RWPE2 (cell line): ENCODE data around the gene HAPLN3.
"Not testable (repeated sequence)": the region's sequence is repeated elsewhere in the genome, so short reads cannot be mapped to it uniquely, and the experiment has no call there.

ENCODE experiments used
- ATAC-seq: fragments of 200-7000 bp; cut with Tn5 transposase; 3 replicates; pipeline ENCODE4 v1.9.1; 2021; ENCODE audit warnings: low read depth
- DNase-seq: peaks from one replicate; pipeline ENCODE4 v3.0.0-alpha.2; 2020; ENCODE audit warnings: low spot score
- H3K27ac ChIP-seq: fragments of 450-650 bp; 2 replicates; pipeline ENCODE4 v1.5.1; 2017; ENCODE audit warnings: mild to moderate bottlenecking; ENCODE audit not compliant: poor library complexity, severe bottlenecking
- H3K27me3 ChIP-seq: fragments of 250-450 bp; sonication (Bioruptor Pico); 2 replicates; pipeline ENCODE4 v1.5.1; 2021; ENCODE audit warnings: mild to moderate bottlenecking, moderate library complexity; ENCODE audit not compliant: insufficient read depth, poor library complexity, severe bottlenecking
- H3K36me3 ChIP-seq: fragments of 250-450 bp; sonication (Bioruptor Pico); 2 replicates; pipeline ENCODE4 v1.5.1; 2020; ENCODE audit warnings: low read depth, mild to moderate bottlenecking, moderate library complexity
- H3K4me1 ChIP-seq: fragments of 250-450 bp; sonication (Bioruptor Pico); 2 replicates; pipeline ENCODE4 v1.5.1; 2021; ENCODE audit warnings: mild to moderate bottlenecking, moderate library complexity; ENCODE audit not compliant: insufficient read depth, poor library complexity, severe bottlenecking
- H3K4me3 ChIP-seq: fragments of 250-450 bp; sonication (Bioruptor Pico); 2 replicates; pipeline ENCODE4 v1.5.1; 2021; ENCODE audit warnings: mild to moderate bottlenecking, moderate library complexity; ENCODE audit not compliant: severe bottlenecking
- H3K9me3 ChIP-seq: fragments of 250-450 bp; sonication (Bioruptor Pico); 2 replicates; pipeline ENCODE4 v1.5.1; 2021; ENCODE audit warnings: mild to moderate bottlenecking, moderate library complexity; ENCODE audit not compliant: severe bottlenecking
- CTCF ChIP-seq: fragments of 450-650 bp; IDR thresholded peaks from one replicate; pipeline ENCODE4 v1.5.1; 2017; ENCODE audit warnings: mild to moderate bottlenecking, moderate library complexity; ENCODE audit not compliant: poor library complexity, severe bottlenecking

The HAPLN3 gene, protein sequence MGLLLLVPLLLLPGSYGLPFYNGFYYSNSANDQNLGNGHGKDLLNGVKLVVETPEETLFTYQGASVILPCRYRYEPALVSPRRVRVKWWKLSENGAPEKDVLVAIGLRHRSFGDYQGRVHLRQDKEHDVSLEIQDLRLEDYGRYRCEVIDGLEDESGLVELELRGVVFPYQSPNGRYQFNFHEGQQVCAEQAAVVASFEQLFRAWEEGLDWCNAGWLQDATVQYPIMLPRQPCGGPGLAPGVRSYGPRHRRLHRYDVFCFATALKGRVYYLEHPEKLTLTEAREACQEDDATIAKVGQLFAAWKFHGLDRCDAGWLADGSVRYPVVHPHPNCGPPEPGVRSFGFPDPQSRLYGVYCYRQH

GRCh38 chr15:88894819-88895767 is at the start of gene HAPLN3:
Gene HAPLN3, minus strand, starts transcription at chr15:88895544. Its CDS starts 8,246 bp downstream, at chr15:88887298.
- ATAC-seq (peak; percentile 62), DNase-seq (peak; percentile 79)
- H3K4me1 ChIP-seq, result no peaks in the 10 kb centered on the region
- TF ChIP-seq CTCF, result no peak
- no peaks in the 10 kb centered on the region for H3K36me3 ChIP-seq
- H3K4me3 ChIP-seq, result peak within 1 kb of the TSS; percentile 42
- H3K27me3 ChIP-seq, result no peaks in the 10 kb centered on the region
- no peaks in the 10 kb centered on the region for H3K9me3 ChIP-seq
- no peak within 1 kb of the TSS for H3K27ac ChIP-seq

DNA sequence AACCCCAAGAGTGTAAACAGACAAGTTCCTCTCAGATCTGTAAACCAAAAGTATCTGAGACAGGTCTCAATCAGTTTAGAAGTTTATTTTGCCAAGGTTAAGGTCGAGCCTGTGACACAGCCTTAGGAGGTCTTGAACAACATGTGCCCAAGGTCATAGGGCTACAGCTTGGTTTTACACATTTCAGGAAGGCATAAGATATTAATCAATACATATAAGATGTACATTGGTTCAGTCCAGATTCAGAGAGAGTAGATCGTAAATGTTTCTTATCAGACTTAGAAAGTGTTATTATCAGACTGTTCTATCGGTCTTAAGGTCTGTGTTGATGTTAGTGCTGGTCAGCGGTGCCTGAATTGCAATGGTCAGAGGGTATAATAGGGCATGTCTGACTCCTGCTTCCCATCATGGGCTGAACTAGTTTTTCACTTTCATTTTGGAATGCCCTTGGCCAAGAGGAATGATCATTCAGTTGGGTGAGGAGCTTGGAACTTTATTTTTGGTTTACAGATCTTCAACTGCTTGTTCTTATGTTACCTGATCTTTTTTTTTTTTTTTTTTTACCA is 44.8 kb upstream of the HAPLN3 start:
- Histone ChIP-seq H3K4me3 (no peak overlapping the region), H3K27ac (no peak overlapping the region), H3K36me3 (no peaks in the 10 kb centered on the region), H3K27me3 (no peaks in the 10 kb centered on the region), H3K9me3 (no peaks in the 10 kb centered on the region), H3K4me1 (no peaks in the 10 kb centered on the region)
- ATAC-seq (no peak), DNase-seq (no peak)
- no peak for TF ChIP-seq CTCF

GRCh38 chr15:88939486-88939806 is 44.1 kb upstream of the HAPLN3 start:
- no peak for ATAC-seq
- TF ChIP-seq CTCF, result no peak
- no peak for DNase-seq
- H3K4me1 ChIP-seq, result no peaks in the 10 kb centered on the region
- H3K27me3 ChIP-seq, result no peaks in the 10 kb centered on the region
- H3K36me3 ChIP-seq, result no peaks in the 10 kb centered on the region
- H3K27ac ChIP-seq, result no peak overlapping the region
- no peak overlapping the region for H3K4me3 ChIP-seq
- H3K9me3 ChIP-seq, result no peaks in the 10 kb centered on the region

DNA sequence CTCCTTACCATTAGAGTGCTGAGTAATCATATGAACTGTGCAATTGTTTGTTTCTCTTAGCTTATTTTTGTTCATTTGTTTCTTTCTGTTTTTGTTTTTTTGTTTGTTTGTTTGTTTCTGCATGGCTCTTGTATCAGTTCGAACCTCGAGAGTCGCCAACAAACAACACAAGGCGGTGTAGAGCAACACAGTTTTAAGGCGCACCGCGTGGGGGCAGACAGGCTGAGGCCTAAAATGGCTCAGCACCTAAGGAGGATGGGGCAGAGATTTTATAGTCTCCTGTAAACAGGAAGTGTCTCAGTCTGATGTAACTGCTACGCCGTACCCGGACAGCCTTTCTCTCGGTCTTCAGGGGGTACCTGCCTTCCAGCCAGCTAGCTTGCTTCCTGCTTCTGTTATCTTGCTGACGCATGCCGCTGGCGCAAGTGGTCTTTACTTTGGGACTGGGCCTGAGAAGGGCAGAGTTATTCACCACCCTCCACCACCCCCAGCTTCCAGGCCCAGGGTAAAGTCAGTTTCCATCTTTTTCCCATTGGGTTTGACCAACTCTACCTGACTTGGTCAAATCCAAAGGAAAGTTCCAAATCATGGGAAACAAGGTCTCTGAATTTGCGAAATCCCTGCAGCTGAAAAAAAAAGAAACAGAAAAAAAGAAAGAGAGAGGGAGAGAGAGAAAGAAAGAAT is 43.6 kb upstream of the HAPLN3 start:
- no peak overlapping the region for H3K4me3 ChIP-seq
- no peak for TF ChIP-seq CTCF
- ATAC-seq, result no peak
- H3K9me3 ChIP-seq, result no peaks in the 10 kb centered on the region
- no peak overlapping the region for H3K27ac ChIP-seq
- no peaks in the 10 kb centered on the region for H3K27me3 ChIP-seq
- no peaks in the 10 kb centered on the region for H3K4me1 ChIP-seq
- H3K36me3 ChIP-seq, result no peaks in the 10 kb centered on the region
- DNase-seq, result no peak

DNA sequence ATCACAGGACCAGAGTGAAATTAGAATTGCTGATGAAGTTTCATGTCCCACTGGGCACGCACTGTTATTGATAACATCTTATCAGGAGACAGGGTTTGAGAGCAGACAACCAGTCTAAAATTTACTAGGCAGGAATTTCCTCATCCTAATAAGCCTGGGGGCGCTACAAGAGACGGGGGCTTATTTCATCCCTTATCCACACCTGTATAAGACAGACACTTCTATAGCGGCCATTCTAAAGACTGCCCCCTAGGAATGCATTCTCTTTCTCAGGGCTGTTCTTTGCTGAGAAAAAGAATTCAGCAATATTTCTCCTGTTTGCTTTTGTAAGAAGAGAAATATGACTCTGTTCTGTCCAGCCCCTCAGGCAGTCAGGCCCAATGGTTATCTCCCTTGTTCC is 39.1 kb upstream of the HAPLN3 start:
- H3K27me3 ChIP-seq, H3K4me1 ChIP-seq, H3K27ac ChIP-seq, H3K9me3 ChIP-seq, DNase-seq, ATAC-seq, H3K36me3 ChIP-seq, H3K4me3 ChIP-seq: not testable (repeated sequence)
